Heart left ventricle (tissue), 13 donors: ENCODE results near the gene WIPF3.

Source experiments
- CTCF ChIP-seq, 12 donors: fragments of 200-600 bp; sonication (generic) in 4 of 12; IDR thresholded peaks; one replicate each; pipeline versions ENCODE4 v1.5.0 to v1.8.0; 2018 to 2022; ENCODE audit warnings: antibody characterized with exemption in 12 of 12, mild to moderate bottlenecking in 5 of 12
- POLR2A ChIP-seq, 2 donors: fragments of 450-650 bp; IDR thresholded peaks; one replicate each; pipeline ENCODE4 v1.6.1; 2017; ENCODE audit warnings: antibody characterized with exemption in 2 of 2, mild to moderate bottlenecking in 2 of 2, moderate library complexity in 2 of 2
- donor health status: ischemic (EF 13 %, LVEDD 7.1; RV severe dilation, severe dysfunction).
- donor health status: DM: no; HTN: yes; CAD: no.
- donor health status: DM: no; HTN: no; CAD: no.
- donor health status: ischemic (EF 25% LVEDD 6.9; RV normal size, moderate dysfunction).
- donor health status: ischemic (EF 25% LVEDD 5.7; RV mildly dilated, moderate dysfunction).
- donor health status: ischemic (EF 35%, LVEDD 5.7; RV mildly dilated, moderate dysfunction).
- donor health status: nonischemic (EF 11% LVEDD 7.7; RV severe dilation, severe dysfunction).
- donor health status: DM: yes; HTN: yes; CAD: no.
- donor health status: PGD.
- donor health status: ischemic (EF 29% LVEDD 5.4; RV normal size, mild dysfunction).
- donor health status: nonischemic (EF 23%, LVEDD 6.1; RV moderate dilation, normal function).

- TF ChIP-seq CTCF (IDR thresholded peaks at IDR 0.05), result no peak
- no peak for TF ChIP-seq POLR2A (IDR thresholded peaks at IDR 0.05)
Measured at GRCh38 chr7:29920491-29920890, 114.2 kb downstream of the WIPF3 start.
